Skin epidermis (tissue), 12 donors: Measurements from ENCODE around the gene MYO1A.
A peak's percentile ranks its signal among the peaks of the same experiment; 100 is the strongest.
"Not testable (repeated sequence)": the region's sequence is repeated elsewhere in the genome, so short reads cannot be mapped to it uniquely, and the experiment has no call there.

Experiments used
- H3K27ac ChIP-seq, 21 experiments: fragments of 200-600 bp; sonication (generic) in 11 of 21; one replicate each; pipeline ENCODE4 v1.5.0; 2020; ENCODE audit warnings: mild to moderate bottlenecking in 3 of 21, inconsistent platforms in 2 of 21, moderate library complexity in 2 of 21
- H3K4me3 ChIP-seq, 7 experiments: fragments of 200-600 bp; sonication (generic) in 2 of 7; one replicate each; pipeline ENCODE4 v1.5.0; 2020; ENCODE audit warnings: inconsistent platforms in 2 of 7, mild to moderate bottlenecking in 2 of 7, moderate library complexity in 1 of 7

MYO1A gene

DNA sequence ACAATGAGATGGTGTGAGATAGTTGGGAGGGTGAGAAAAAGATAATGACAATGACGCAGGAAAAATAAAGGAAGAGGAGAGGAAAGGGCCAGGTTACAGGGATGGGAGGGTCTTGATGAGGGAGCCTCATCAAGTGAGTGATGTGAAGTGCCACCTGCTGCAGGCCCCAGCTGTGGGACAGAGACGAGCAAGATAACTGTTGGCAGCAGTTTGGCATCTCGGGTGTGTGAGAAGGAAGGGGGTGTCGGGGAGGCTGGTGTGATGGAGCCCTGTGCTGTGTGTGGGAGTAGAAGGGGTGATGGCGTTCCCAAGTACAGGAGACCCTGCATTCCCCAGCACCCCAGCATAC lies 22.1 kb downstream of the MYO1A start:
- no peak overlapping the region for H3K27ac ChIP-seq
- no peak overlapping the region for H3K4me3 ChIP-seq

DNA sequence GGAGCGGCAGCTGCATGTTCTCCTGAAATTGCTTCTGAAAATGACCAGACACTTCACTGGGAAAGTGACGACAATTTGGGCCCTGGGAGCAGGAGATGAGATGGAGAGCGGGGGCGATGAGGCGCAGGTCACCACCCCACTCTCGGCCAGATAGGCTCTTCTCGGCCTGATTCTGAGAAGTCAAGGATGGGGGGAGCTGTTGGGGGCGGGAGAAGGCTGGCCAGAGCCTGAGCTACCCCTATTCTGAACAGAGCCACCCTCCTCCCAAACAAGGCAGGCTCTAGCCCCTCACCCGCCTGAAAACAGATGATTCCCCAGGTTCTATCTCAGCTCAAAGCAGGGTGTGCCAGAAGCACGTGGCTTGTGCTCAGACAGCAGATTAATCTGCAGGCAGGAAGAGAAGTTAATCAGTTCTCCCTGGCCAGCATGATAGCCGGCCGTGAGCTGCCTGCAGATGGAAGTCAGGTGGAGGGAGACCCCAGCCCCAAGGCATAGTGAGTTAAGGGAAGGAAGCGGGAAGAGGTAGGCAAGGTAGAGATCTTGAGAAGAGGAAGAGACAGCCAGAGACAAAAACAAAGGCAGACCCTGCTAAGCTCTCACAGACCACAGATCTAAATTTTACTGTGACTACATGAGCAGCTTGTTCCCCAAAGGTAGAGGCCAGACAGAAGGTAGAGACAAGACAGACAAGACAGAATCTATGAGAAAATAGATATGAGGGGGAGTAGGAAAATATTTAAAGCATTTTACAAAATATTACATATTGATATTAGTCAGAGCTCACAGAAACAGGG lies 22.7 kb downstream of the MYO1A start:
- no peak overlapping the region for H3K27ac ChIP-seq
- H3K4me3 ChIP-seq, result no peak overlapping the region

- Histone ChIP-seq H3K27ac (no peak overlapping the region), H3K4me3 (no peak overlapping the region)
These were observed 24.7 kb downstream of the MYO1A start for GRCh38 chr12:57025196-57025595.

DNA sequence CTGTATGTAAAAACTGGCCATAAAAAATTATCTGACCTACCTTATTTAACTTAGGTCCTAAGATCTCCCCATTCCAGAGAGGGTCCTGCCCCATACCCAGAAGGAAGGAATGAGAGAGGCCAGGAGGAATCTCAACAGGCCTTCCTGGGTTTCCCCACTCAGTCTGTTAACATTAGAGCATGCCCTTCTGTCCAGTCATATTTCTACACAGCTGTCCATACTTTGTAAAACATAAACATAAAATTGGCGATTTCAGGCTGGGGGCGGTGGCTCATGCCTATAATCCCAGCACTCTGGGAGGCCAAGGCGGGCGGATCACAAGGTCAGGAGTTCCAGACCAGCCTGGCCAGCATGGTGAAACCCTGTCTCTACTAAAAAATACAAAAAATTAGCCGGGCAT lies 27.6 kb downstream of the MYO1A start:
- H3K27ac ChIP-seq, H3K4me3 ChIP-seq: not testable (repeated sequence)

- Histone ChIP-seq H3K27ac (no peak overlapping the region), H3K4me3 (no peak overlapping the region)
These were observed 29.8 kb downstream of the MYO1A start for GRCh38 chr12:57019983-57020719.

- H3K4me3 ChIP-seq, result no peak overlapping the region
- no peak overlapping the region for H3K27ac ChIP-seq
These were observed 31.0 kb downstream of the MYO1A start for GRCh38 chr12:57018906-57019305.

DNA sequence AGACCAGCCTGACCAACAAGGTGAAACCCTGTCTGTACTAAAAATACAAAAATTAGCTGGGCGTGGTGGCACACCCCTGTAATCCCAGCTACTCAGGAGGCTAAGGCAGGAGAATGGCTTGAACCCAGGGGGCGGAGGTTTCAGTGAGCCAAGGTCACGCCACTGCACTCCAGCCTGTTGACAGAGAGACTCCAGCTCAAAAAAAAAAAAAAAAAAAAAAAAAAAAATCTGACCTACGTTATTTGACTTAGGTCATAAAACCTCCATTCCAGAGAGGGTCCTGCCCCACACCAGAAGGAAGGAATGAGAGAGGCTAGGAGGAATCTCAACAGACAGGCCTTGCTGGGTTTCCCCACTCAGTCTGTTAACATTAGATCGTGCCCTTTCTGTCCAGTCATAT lies 31.6 kb downstream of the MYO1A start:
- not testable (repeated sequence) for H3K27ac ChIP-seq

GRCh38 chr12:57016348-57016747 lies 33.6 kb downstream of the MYO1A start, which contains the start of gene TAC3:
Gene TAC3, minus strand, starts transcription at chr12:57016529. Its CDS starts 732 bp downstream, at chr12:57015797.
- Histone ChIP-seq H3K27ac (no peak within 1 kb of the TSS), H3K4me3 (no peak within 1 kb of the TSS)

More for the DNA sequence above, 31.6 kb downstream of the MYO1A start:
- not testable (repeated sequence) for H3K4me3 ChIP-seq

- Histone ChIP-seq H3K4me3 (no peak overlapping the region), H3K27ac (no peak overlapping the region)
These were observed 37.1 kb downstream of the MYO1A start for GRCh38 chr12:57012600-57013465.

DNA sequence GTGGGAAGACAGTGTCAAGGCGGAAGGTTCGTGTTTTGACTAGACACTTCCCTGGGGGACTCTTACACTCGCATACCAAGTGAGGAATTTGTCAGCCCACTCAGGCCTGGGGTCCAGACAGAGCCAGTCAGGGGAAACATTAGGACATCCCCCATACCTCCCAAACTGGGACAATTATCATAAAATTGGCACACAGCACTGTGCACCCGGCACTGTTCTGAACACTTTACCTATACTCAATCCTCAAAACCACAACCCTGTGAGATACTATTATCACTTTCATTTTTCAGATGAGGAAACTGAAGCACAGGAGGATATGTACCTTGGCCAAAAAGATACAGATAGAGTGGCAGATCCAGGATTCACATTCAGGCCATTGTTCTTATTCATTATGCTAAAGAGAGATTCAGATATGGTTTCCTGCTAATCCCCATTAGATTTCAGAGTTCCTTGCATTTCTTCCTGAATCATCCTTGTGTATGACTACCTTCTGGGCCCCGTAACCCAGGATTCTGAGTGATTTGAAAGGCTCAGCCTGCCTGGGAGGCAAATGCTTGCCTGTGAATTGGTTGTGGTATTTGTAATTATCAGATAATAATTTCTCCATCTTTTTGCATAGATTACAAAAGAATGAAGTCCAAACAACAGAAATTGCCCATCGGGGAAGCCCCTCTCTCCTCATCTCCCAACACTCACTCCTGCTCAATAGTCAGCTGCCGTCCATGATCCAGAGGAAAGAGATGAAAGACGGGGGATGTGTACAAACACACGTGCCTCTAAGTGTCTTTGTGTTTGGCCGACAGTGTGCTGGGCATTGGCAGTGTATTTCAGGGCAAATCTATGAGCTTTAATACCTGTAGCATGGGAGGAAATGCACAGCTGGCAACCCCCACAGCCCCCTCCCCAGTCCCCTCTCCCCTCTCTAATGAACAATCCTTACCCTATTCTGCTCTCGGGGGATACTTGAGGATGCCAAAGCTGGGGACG lies 38.2 kb downstream of the MYO1A start:
- Histone ChIP-seq H3K4me3 (no peak overlapping the region), H3K27ac (no peak overlapping the region)

GRCh38 chr12:57010627-57011247 lies 39.2 kb downstream of the MYO1A start:
- no peak overlapping the region for H3K27ac ChIP-seq
- H3K4me3 ChIP-seq, result no peak overlapping the region

DNA sequence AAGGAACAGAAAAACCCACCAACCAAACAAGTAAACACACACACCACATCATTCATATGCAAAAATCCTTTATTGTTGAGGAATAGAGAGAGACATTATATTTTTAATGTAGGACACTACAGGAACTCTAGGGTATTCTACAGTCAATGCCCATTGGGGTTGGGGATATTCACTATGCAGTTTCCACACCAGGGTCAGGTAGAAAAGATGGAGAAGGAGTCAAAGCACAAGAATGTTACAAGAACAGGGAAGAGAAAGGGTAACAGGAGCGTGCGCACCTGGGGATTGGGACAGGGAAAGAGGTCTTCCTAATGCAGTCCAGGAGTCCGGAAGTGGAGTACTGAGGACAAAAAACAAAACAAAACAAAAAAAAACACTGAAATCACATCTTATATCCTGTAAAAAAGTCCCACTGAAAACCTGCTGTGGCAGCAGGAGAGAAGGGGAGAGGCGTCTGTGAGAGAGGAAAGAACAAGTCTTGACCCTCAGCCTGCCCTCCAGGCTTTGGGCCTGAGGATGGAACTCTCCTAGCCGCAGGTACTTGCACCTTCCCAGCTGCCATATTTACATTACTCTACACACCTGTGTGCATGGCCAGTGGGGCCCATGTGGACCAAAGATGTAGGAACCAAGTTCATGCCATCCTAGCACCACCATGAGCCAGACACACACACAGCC lies 39.8 kb downstream of the MYO1A start:
- H3K27ac ChIP-seq, result no peak overlapping the region

GRCh38 chr12:57008178-57008577 lies 41.8 kb downstream of the MYO1A start:
- H3K27ac ChIP-seq, result no peak overlapping the region
- H3K4me3 ChIP-seq, result no peak overlapping the region

More for the DNA sequence above, 39.8 kb downstream of the MYO1A start:
- H3K4me3 ChIP-seq, result no peak overlapping the region

- H3K27ac ChIP-seq, result peak overlapping the region in 9 of 21 experiments; percentile 18 to 62 (median 42)
- H3K4me3 ChIP-seq, result peak overlapping the region in 6 of 7 experiments; percentile 68 to 96 (median 83)
These were observed 43.0 kb downstream of the MYO1A start for GRCh38 chr12:57006809-57007475.

DNA sequence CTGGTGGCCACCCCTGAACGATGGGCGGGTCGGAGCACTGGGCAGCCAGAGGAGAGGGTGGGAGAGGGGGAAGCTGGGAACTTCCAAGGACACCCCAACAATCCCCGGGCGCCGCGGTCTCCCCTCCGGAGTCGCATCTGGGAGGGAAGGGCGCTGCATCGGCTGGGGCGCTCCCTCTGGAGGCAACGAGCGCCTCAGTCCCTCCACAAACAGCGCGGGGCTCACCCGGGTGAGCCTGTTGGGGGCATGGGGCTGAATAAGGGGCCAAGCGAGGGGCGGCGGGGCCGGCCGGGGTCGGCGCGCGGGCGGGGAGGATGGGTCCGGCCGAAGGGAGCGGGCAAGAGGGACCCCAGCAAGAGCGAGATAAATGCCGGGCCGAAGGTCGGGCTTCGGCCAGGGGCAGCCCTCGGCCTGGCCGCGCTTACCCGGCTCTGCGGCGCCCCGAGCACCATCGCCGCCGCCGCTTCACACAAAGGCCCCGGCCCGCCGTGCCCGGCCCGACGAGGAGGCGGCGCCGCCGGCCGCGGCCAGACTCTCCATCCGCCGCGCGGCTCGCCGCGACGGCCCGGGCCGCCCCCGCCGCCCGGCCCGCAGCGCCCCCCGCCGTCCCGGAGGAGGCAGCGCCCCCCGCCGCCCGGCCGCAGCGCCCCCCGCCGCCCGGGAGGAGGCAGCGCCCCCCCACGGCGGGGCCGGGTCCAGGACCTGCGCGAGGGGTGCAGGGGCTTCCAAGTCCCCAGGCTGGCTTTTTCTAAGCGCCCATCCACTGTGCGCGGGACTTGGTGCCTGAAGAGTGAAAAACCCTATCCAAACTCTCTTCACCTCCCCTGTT lies 43.7 kb downstream of the MYO1A start, which contains the start of gene ZBTB39:
TSS of gene ZBTB39 (minus strand) at position 567 of the 829 bp plus-strand sequence. CDS start 1,629 bp downstream, outside the sequence.
- H3K4me3 ChIP-seq, result peak within 1 kb of the TSS; percentile 68 to 96 (median 87)
- peak within 1 kb of the TSS; percentile 50 to 97 (median 88) for H3K27ac ChIP-seq

DNA sequence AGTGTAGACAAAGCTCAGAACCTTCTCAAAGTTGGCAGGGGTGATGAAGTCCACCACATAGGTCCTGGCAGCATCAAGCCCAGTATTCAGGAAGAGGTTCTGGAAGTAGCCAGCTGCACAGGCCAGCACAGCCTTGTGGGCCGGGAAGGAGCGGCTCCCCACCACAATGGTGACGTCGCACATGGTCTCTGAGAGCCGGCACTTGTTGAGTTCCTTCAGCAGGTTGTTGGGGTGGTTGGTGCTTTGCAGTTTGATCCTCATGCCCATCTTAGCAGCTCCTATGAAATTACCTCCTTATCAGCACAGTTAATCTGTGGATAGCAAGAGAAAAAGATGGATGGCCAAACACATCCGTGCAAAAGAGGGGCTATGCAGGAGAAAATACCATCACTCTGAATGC lies 45.3 kb downstream of the MYO1A start:
- Histone ChIP-seq H3K4me3 (no peak overlapping the region), H3K27ac (no peak overlapping the region)
